Endothelial cell of umbilical vein (primary cell): Measurements from ENCODE around the gene ADAT3. TPM values are rescaled to one million over a fixed set of nuclear protein-coding genes. Genes with fewer than 3 reads are reported as not detected.

Source experiments
- BruUV-seq: library from RNA; stranded (reverse); fragments of 400-500 nt; replicated peaks from 2 replicates; lab custom pipeline; 2021; lab: Mats Ljungman, UMichigan
- CTCF ChIA-PET: fragments of 300-600, 350-600 bp; sonication (Branson Sonifier 250); formaldehyde crosslinking; loops from one replicate; lab custom pipeline; 2021; ENCODE audit warnings: antibody characterized with exemption, inconsistent platforms; lab: Charles Lee
- POLR2A ChIA-PET: fragments of 300-600, 350-600 bp; sonication (Branson Sonifier 250); formaldehyde crosslinking; loops from one replicate; lab custom pipeline; 2021; ENCODE audit warnings: antibody characterized with exemption, inconsistent platforms; lab: Charles Lee
- DNase-seq: peaks from one replicate; pipeline ENCODE4 v3.0.0-alpha.2; 2011; ENCODE audit warnings: low read depth, low spot score
- FAIRE-seq: peaks from 2 replicates; lab custom pipeline; 2011; peaks lifted over from hg19 to GRCh38; lab: Jason Lieb, UNC
- H2AFZ ChIP-seq: 2 replicates; pipeline ENCODE4 v1.6.0; 2012; ENCODE audit warnings: low read depth, low read length, control low read depth, inconsistent platforms
- H3K27ac ChIP-seq: 2 replicates; pipeline ENCODE4 v1.5.1; 2011; ENCODE audit warnings: low read depth, mild to moderate bottlenecking, control low read depth, low read length, moderate library complexity; ENCODE audit not compliant: insufficient read depth
- H3K27me3 ChIP-seq, 2 experiments: 2 replicates each; pipeline versions ENCODE4 v1.6.0 to v1.6.1; 2011; ENCODE audit warnings: low read length in 2 of 2, mixed read lengths in 1 of 2; ENCODE audit not compliant: control insufficient read depth in 2 of 2, insufficient read depth in 2 of 2
- H3K36me3 ChIP-seq, 2 experiments: 2 replicates in 1 of 2; 3 replicates in 1 of 2; pipeline ENCODE4 v1.5.1; 2011; ENCODE audit warnings: low read length in 2 of 2, mild to moderate bottlenecking in 1 of 2, moderate library complexity in 1 of 2; ENCODE audit not compliant: control insufficient read depth in 2 of 2, insufficient read depth in 2 of 2; ENCODE audit errors: extremely low read depth in 1 of 2
- H3K4me1 ChIP-seq: 3 replicates; pipeline ENCODE4 v1.5.1; 2011; ENCODE audit warnings: mild to moderate bottlenecking, low read length; ENCODE audit not compliant: control insufficient read depth, insufficient read depth; ENCODE audit errors: extremely low read depth
- H3K4me2 ChIP-seq: 2 replicates; pipeline ENCODE4 v1.6.1; 2011; ENCODE audit warnings: low read length, control low read depth, mixed read lengths; ENCODE audit not compliant: insufficient read depth
- H3K4me3 ChIP-seq, 3 experiments: fragments of 200-600 bp in 1 of 3; sonication (generic), shearing (Covaris generic) in 1 of 3; replicated peaks in 1 of 3; 2 replicates each; pipeline ENCODE4 v1.5.1; 2011 to 2016; ENCODE audit warnings: control low read depth in 3 of 3, low read length in 3 of 3, mild to moderate bottlenecking in 2 of 3, inconsistent platforms in 1 of 3, low read depth in 1 of 3, moderate library complexity in 1 of 3; ENCODE audit not compliant: insufficient read depth in 1 of 3
- H3K79me2 ChIP-seq: 2 replicates; pipeline ENCODE4 v1.6.0; 2012; ENCODE audit warnings: low read length, inconsistent platforms; ENCODE audit not compliant: control insufficient read depth, insufficient read depth
- H3K9ac ChIP-seq: replicated peaks from 2 replicates; pipeline ENCODE3; 2011; ENCODE audit warnings: low read length, control low read depth; ENCODE audit not compliant: insufficient read depth; ENCODE audit errors: extremely low read depth
- H3K9me1 ChIP-seq: replicated peaks from 3 replicates; pipeline ENCODE4 v1.6.0; 2011; ENCODE audit warnings: mild to moderate bottlenecking, low read length; ENCODE audit not compliant: control insufficient read depth, insufficient read depth; ENCODE audit errors: extremely low read depth
- H3K9me3 ChIP-seq: replicated peaks from 2 replicates; pipeline ENCODE4 v1.5.1; 2012; ENCODE audit warnings: low read length, inconsistent platforms; ENCODE audit not compliant: control insufficient read depth, insufficient read depth
- H4K20me1 ChIP-seq: replicated peaks from 2 replicates; pipeline ENCODE3; 2011; ENCODE audit warnings: mild to moderate bottlenecking, low read length; ENCODE audit not compliant: control insufficient read depth, insufficient read depth; ENCODE audit errors: extremely low read depth
- EZH2 ChIP-seq: IDR thresholded peaks from 2 replicates; pipeline ENCODE4 v1.6.1; 2012; ENCODE audit warnings: borderline replicate concordance, low read depth, mild to moderate bottlenecking, moderate library complexity, low read length, inconsistent platforms; ENCODE audit not compliant: severe bottlenecking
- FOS ChIP-seq: IDR thresholded peaks from 2 replicates; pipeline ENCODE4 v1.6.1; 2011; ENCODE audit warnings: mild to moderate bottlenecking, low read length, moderate library complexity, borderline replicate concordance; ENCODE audit not compliant: insufficient read depth
- GATA2 ChIP-seq: IDR thresholded peaks from 2 replicates; pipeline ENCODE4 v1.7.0; 2011; ENCODE audit warnings: low read depth, mild to moderate bottlenecking, moderate library complexity, mixed read lengths, low read length; ENCODE audit not compliant: insufficient read length, insufficient read depth
- JUN ChIP-seq: IDR thresholded peaks from 2 replicates; pipeline ENCODE4 v1.6.1; 2011; ENCODE audit warnings: borderline replicate concordance, low read depth; ENCODE audit not compliant: insufficient read length, insufficient read depth
- MYC ChIP-seq: IDR thresholded peaks from one replicate; pipeline ENCODE4 v1.6.1; 2011; ENCODE audit warnings: mild to moderate bottlenecking, low read depth, low read length
- POLR2A ChIP-seq: IDR thresholded peaks from 2 replicates; pipeline ENCODE4 v1.6.1; 2012; ENCODE audit warnings: low read depth, mild to moderate bottlenecking, control low read depth, low read length
- POLR2AphosphoS5 ChIP-seq: IDR thresholded peaks from 2 replicates; pipeline ENCODE4 v1.6.1; 2012; ENCODE audit warnings: low read depth, mild to moderate bottlenecking, control low read depth, low read length, moderate library complexity; ENCODE audit not compliant: insufficient read depth
- dilution Hi-C: fragments of 300-500 bp; cut with MboI; formaldehyde crosslinking; loops from one replicate; pipeline ENCODE4 v1.15.0; 2019; ENCODE audit warnings: low sequenced_read_pairs; ENCODE audit not compliant: extremely low pct_ligation_motif_present
- intact Hi-C: fragments of 100-400 bp; cut with micrococcal nuclease; formaldehyde crosslinking; loops from one replicate; pipeline ENCODE4 v1.10.0; 2022
- polyA plus RNA-seq, 4 experiments: library from polyadenylated mRNA; depleted of rRNA in 3 of 4; stranded (reverse) in 3 of 4; unstranded in 1 of 4; fragments of >200 nt; gene quantifications; 2 replicates each; pipeline versions ENCODE4 v1.2.1 to v1.2.3, GENCODE V29; 2011 to 2012; ENCODE audit warnings: missing spikeins in 1 of 4
- total RNA-seq: library from RNA; stranded (reverse); gene quantifications from 2 replicates; pipeline ENCODE4 v1.2.3, GENCODE V29; 2021
- TF ChIP-seq, protein P1 (sequence below), 2 donors: IDR thresholded peaks; 1 replicate in 1 of 2; 2 replicates in 1 of 2; pipeline ENCODE4 v1.5.1; 2011; ENCODE audit warnings: low read length in 2 of 2, mild to moderate bottlenecking in 2 of 2, moderate library complexity in 2 of 2, control low read depth in 1 of 2, inconsistent platforms in 1 of 2, low read depth in 1 of 2; ENCODE audit not compliant: insufficient read depth in 1 of 2; ENCODE audit errors: extremely low read depth in 1 of 2
- TF ChIP-seq, protein P2 (sequence below): IDR thresholded peaks from 2 replicates; pipeline ENCODE4 v1.6.1; 2011; ENCODE audit not compliant: insufficient read depth, insufficient read length

Gene ADAT3
- total and polyA plus RNA-seq, 2 donors (not counting 3 experiments of a cell fraction or from before 2014, with no cell fraction given) = 5.7 to 11.7 TPM

DNA sequence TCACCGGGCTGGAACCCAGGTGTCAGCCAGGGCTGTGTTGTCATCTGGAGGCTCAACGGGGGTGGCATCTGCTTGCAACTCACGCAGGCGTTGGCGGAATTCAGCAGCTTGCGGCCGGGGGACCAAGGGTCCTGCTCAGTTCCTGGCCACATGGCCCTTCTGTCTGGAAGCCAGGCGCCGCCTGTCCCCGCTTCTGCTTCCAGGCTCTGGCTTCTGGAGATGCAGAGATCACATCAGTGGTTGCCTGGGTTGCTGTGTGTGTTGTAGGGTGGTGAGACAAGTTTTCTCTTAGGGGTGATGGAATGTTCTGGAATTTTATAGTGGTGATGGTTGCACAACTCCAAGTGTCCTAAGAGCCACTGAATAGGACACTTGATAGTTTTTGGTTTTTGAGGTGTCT lies 5.0 kb downstream of the ADAT3 start:
- Histone ChIP-seq H3K79me2 (peaks cover 60% of the 10 kb centered on the region), H3K27ac (no peak overlapping the region), H3K4me2 (no peak overlapping the region), H4K20me1 (no peaks in the 10 kb centered on the region), H3K4me3 (no peak overlapping the region), H3K36me3 (peaks cover 0 to 13% of the 10 kb centered on the region in 2 experiments), H2AFZ (no peak overlapping the region), H3K27me3 (no peaks in the 10 kb centered on the region), H3K9me1 (no peaks in the 10 kb centered on the region), H3K9ac (no peak overlapping the region), H3K9me3 (no peaks in the 10 kb centered on the region), H3K4me1 (no peaks in the 10 kb centered on the region)
- BruUV-seq = no TSS peak
- ChIA-PET CTCF (no interaction called here), POLR2A (no interaction called here)
- FAIRE-seq = no peak
- TF ChIP-seq JUN = no peak
- intact Hi-C loops = no loop called here
- dilution Hi-C loops = no loop called here
- no peak for DNase-seq

DNA sequence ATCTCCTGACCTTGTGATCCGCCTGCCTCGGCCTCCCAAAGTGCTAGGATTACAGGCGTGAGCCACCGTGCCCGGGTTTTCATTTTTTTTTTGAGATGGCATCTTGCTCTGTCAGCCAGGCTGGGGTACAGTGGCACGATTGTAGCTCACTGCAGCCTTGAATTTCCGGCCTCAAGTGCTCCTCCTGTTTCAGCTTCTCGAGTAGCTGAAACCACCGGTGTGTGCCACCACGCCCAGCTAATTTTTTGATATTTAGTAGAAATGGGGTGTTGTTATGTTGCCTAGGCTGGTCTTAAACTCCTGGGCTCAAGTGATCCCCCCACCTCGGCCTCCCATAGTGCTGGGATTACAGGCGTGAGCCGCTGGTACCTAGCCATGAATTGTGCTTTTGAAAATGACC lies 5.9 kb downstream of the ADAT3 start:
- Histone ChIP-seq H3K4me1 (no peaks in the 10 kb centered on the region), H3K27me3 (no peaks in the 10 kb centered on the region), H3K4me3 (no peak overlapping the region), H3K79me2 (peaks cover 55% of the 10 kb centered on the region), H2AFZ (no peak overlapping the region), H3K9ac (no peak overlapping the region), H3K9me3 (no peaks in the 10 kb centered on the region), H4K20me1 (no peaks in the 10 kb centered on the region), H3K4me2 (no peak overlapping the region), H3K9me1 (no peaks in the 10 kb centered on the region), H3K27ac (no peak overlapping the region), H3K36me3 (peaks cover 0 to 13% of the 10 kb centered on the region in 2 experiments)
- DNase-seq (no peak), FAIRE-seq (peak; percentile 55)
- BruUV-seq = no TSS peak
- intact Hi-C loops (no loop called here), dilution Hi-C loops (no loop called here)
- no peak for TF ChIP-seq POLR2AphosphoS5
- TF ChIP-seq MYC = no peak
- TF ChIP-seq POLR2A = no peak
- TF ChIP-seq JUN = no peak
- no peak for TF ChIP-seq EZH2
- no peak for TF ChIP-seq GATA2
- TF ChIP-seq, protein P1, sequence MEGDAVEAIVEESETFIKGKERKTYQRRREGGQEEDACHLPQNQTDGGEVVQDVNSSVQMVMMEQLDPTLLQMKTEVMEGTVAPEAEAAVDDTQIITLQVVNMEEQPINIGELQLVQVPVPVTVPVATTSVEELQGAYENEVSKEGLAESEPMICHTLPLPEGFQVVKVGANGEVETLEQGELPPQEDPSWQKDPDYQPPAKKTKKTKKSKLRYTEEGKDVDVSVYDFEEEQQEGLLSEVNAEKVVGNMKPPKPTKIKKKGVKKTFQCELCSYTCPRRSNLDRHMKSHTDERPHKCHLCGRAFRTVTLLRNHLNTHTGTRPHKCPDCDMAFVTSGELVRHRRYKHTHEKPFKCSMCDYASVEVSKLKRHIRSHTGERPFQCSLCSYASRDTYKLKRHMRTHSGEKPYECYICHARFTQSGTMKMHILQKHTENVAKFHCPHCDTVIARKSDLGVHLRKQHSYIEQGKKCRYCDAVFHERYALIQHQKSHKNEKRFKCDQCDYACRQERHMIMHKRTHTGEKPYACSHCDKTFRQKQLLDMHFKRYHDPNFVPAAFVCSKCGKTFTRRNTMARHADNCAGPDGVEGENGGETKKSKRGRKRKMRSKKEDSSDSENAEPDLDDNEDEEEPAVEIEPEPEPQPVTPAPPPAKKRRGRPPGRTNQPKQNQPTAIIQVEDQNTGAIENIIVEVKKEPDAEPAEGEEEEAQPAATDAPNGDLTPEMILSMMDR (IDR thresholded peaks at IDR 0.05; ENCODE audit: extremely low read depth in 1 of 2, insufficient read depth in 1 of 2, low read depth in 1 of 2, low read length in 2 of 2) = no peak
- no peak for TF ChIP-seq FOS
- TF ChIP-seq, protein P2, sequence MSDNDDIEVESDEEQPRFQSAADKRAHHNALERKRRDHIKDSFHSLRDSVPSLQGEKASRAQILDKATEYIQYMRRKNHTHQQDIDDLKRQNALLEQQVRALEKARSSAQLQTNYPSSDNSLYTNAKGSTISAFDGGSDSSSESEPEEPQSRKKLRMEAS = no peak
- ChIA-PET POLR2A (no interaction called here), CTCF (interaction anchor here (0.6 to 0.7 kb wide), 2 partner anchors 13 kb away, joined by 3 read pairs; no protein-coding TSS in a partner anchor)
